Activated CD4-positive, alpha-beta T cell treated with anti-CD3 and anti-CD28 coated beads for 1 hour (primary cell): Measurements from ENCODE around the gene CTLA4.

Source experiments
- DNase-seq: peaks from one replicate; pipeline ENCODE4 v3.0.0-alpha.2; 2020

The CTLA4 gene

DNA sequence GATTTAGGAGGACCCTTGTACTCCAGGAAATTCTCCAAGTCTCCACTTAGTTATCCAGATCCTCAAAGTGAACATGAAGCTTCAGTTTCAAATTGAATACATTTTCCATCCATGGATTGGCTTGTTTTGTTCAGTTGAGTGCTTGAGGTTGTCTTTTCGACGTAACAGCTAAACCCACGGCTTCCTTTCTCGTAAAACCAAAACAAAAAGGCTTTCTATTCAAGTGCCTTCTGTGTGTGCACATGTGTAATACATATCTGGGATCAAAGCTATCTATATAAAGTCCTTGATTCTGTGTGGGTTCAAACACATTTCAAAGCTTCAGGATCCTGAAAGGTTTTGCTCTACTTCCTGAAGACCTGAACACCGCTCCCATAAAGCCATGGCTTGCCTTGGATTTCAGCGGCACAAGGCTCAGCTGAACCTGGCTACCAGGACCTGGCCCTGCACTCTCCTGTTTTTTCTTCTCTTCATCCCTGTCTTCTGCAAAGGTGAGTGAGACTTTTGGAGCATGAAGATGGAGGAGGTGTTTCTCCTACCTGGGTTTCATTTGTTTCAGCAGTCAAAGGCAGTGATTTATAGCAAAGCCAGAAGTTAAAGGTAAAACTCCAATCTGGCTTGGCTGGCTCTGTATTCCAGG, at the start of gene CTLA4:
CTLA4 (plus strand) TSS at position 211 of the 640 bp plus-strand sequence; CDS start at position 383, 172 bp downstream.
- DNase-seq = no peak

DNA sequence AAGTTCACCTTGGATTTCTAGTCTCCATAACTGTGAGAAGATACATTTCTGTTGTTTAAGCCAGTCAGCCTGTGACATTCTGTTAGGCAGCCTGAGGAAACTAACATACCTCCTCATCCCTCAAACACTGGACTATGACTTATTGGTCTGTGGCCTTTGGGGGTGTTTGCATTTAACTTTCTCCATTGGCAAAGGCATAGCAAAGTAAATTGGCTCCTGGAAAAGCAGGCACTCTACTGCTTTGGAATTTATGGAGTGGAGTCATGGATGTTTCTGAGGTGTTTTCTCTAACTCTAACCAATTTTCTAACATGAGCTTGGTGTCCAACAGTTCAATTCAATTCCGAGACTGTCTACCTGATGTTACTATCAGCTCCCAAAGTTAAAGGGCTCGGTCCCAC, 48.9 kb upstream of the CTLA4 start:
- no peak for DNase-seq

DNA sequence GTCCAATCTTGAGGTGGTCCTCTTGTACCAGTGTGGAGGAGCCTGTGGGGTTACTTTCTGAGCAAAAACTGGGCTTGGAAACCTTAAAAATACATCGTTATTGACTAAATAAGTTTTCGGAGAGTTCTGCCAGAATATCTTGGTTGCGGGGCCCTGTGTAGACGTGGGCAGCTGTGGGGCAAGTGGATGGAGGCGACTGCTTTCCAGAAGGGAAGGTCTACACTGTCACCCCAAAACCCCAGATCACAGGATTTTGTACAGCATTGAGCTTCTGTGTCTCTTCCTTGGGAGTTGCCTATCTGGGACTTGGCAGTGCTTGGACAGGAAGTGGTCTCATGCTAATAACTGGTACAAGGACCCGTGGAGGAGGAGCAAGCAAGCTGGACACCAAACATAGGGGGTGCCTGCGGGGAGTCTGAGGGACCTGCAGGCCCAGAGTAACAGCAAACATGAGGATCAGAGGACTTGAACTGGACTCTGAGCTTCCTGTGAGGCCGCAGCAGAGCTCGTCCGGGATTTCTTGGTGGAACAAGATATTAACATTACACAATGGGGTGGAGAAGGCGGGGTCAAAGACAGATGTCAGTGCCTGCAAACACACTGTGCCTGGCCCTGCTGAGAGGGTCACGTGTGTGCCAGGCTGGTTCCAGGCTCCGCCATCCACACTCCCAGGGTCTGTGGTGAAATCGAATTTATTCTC, 48.0 kb upstream of the CTLA4 start:
- no peak for DNase-seq

DNA sequence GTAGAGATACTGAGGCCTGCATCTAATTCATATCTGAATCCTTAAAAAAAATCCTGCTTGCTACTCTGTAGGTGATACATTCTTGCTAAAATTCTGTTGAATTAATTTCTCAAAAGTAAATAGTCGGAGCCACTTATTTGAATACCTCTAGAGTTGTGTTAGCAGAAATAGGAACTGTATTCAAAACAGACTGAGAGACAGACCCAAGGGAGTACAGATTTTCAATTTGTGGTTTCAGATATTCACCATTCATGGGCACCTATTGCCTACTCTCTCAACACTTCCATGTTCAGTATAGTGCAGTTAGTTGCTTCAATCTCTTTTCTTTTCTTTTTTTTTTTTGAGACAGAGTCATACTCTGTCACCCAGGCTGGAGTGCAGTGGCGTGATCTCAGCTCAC, 46.6 kb upstream of the CTLA4 start:
- DNase-seq = no peak

DNA sequence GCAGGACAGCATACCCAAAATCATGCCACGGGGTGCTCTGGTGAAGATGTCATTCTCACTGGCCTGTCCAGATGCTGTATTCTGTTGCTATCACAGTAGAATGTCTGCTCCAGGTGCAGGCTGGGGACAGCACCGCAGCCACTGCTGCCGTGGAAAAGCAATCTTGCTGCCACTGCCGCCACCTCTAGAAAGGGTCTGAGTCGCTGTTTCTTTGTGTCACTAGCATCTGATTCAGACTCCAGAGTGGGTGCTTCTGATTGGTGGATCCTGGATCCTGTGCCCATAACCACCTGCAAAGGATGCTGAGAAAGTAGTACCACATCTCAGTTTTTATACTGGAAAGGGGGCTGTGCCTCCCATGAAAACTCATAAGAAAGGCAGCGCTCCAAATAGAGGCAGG, 45.3 kb upstream of the CTLA4 start:
- DNase-seq = no peak

DNA sequence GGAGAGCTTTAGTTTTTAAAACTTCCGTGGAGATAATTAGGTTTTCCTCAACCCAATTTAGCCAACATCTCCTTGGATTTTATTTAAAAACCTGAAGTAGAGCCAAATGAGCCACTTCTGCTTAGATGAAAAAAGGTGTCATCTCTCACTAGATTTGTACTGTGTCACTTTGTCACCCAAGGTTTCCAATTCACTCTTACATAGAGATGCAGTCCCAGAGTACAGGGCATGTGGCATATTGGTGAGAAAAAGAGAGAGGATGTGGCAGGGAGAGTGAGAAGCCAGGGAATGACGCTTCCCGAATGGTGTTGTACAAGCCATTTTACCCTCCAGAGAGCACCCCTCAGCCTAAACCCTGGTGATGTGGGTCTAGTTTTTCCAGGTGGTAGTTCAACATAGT, 44.4 kb upstream of the CTLA4 start:
- DNase-seq = no peak

DNA sequence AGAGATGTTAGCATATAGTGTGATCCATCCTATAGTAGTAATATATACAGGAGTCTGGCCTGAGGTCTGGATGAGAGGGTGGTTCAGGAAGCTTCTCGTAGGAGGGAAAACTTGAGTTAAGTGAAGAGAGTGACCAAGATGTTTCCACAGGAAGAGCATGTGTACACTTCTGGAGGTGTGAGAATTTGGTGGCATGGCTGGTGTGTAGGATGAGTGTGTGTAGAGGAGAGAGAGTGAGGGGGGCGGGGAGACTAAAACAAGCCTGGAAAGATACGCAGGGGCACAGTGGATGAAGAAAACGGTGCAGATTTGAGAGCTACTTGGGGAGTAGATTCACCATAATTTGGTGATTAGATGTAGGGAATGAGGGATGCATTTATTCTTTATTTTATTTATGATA, 43.5 kb upstream of the CTLA4 start:
- no peak for DNase-seq

DNA sequence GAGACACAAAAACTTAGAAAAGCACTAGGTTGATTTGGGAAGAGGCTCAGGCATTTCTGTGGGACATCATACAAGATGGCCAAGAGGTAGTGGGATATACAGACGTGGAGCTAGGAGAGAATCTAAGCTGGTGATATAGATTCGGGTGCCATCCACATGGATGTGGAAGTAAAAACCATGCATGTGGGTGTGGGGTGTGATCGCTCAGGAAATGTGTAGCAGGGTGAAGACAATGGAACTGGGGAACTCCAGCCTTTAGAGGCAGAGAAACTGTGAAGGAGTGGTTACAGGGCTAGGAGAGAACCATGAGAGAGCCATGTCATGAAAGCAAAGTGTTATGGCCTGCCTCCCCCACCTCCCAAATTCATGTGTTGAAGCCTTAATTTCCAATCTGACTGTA, 43.0 kb upstream of the CTLA4 start:
- DNase-seq = no peak

DNA sequence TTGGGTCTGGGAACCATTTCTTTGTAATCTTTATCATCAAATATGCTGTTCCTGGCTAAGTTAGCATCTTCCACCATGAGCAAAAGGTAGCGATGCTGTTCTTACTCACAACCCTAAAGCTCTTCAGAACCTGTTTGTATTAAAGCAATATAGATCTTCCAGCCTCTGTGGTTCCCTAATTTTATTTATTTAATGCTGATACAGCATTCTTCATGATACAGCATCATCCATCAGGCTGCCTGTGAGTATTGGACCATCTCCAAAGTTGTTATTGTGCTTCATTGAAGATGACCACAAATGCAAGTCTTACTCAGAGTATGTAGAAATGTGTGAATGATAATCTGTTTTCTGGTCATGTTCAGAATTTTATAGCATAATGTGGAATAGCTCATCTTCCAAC, 40.9 kb upstream of the CTLA4 start:
- DNase-seq = no peak

DNA sequence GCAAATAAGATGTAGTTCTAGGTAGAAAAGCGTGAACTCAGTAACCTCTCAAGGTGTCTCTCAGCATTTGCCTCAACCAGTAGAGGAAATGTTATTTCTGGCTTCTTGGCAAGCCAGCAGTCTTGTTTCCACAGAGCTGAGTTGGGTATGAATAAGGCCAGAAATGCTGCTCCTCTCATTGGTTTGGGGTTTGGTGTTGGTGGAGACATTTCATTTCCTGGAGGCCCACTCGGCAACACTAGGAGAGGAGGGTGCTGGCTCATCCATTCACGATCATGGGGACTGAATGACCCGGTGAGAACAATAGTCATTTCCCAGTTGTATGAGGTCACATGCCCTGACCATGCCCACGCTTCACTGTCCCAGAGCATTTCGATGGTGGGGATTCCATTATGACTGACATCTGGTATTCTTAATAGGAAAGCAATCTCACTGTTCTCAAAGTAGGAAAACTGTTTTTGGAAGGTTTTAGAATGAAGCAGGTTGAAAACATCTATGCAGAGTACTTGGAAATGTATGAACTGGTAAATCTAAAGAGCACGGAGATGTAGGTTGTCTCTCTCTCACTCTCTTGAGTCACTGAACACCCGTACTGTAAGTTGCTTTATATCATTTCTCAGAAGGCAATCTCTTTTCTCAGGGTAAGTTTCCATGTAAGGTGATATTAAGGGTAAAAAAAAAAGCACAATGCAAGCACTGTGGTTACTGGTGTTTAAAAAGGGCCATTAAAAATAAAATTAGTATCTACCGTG, 37.1 kb upstream of the CTLA4 start:
- no peak for DNase-seq

DNA sequence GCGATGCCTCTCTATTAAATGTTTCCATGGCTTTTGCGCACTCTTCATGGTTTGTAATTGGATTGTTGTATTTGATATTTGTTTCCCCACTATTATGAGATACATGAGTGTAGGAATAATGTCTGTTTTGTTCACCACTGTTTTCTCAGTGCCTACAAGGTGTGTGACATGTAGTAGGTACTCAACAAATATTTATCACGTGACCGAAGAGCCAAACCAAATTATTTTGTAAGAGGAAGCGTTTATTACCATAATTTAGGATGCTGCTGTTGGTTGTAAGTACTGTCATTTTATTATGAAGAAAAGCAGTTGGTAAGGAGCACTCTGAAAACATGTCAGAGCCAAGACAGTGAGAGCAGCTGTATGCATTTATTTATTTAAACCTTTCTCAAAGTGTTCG, 32.2 kb upstream of the CTLA4 start:
- DNase-seq = no peak

DNA sequence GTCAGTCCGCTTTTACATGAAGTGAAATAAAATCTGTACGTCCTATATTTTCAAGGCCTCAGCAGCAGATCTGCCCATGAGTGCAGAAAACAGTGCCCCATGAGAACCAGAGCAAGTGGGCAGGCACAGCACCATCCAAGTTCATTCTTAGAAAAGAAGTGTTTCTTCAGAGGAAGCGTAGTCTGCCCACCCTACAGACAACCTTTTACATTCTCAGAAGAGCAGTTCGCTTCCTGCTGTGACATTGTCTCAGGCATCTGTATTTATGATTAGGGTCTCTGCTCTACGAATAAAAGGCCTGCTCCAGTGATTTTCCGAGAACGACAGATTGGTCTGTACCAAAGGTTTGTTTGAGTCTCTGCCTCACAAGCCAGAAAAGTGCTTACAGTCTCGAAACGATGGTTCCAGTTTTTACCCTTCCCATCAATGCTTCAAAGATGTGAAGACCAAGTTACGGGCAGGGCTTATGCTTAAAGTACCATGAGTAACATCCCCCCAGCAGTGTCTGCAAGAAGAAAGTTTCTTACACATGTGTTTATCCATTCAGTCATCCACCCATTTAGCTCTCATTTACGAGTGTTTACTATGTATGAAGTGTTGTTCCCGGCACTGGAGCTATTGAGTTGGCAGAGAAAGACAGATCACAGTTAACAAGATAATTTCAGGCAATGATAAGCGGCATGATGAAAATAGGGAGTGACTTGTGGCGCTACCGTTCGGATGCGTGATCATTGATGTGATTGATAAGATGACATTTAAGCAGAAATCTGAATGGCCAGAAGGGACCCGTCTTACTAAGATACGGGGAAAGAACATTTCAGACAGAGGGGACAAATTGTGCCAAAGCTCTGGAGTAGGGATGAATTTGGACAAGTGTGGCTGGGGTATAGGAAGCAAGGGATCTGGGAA, 31.4 kb upstream of the CTLA4 start:
- no peak for DNase-seq

DNA sequence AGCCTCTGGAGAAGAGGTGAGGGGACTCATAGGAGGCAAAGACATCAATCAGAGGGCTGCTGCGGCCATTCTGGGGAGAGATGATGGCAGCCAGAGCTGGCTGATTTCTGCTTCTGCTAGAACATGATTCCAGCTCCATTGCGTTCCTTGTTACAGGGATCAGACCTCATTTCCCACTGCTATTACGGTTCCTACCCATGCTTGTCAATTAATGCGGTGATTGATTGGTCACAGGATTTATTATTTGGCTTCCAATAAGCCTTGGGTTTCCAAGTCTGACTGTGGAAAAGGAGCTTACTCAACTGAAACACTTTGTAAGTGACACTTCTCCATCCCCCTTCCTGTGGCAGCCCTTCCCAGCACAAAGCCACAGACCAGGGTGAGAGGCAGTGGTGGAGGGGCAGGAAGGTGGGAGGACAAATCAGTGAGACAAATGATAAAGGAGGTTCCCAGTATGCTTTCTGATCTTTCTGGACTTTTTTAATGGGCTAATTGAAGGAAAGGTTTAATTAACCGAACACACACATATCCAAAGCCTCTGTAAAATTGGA, 26.8 kb upstream of the CTLA4 start:
- no peak for DNase-seq

DNA sequence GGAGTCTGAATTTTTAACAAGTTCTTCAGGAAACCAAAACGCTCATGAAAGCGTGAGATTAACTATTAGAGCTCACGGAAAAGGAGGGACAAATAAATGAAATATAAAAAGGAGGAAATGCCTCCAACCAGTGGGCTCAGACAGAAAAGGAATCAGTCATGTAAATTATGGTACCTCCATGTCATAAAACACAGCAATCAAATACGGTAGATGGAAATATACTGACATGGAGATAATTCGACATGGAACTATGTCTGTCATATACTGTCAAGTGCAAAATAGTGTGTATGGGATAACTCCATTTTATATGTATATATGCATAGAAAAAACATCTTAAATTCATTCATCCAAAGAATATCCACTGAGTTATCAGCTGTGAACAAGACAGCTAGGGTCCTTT, 25.9 kb upstream of the CTLA4 start:
- DNase-seq = no peak

DNA sequence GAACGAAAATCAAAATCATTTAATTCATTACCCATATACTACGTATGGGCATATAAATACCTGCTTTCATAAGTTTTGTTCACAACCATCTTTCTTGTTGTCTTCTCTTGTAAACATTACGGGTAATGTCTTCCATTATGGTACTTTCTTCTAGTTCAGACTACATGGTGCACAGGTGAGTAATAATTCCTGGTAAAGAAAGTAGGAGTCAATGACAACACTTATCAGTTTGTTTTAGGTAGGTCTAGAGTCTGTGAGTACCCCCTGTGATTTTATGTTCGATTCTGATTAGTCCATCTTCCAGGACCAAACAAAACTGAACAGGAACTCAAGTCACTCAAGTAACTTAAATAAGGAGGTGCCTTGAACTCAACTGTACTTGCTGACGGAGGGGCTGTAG, 25.2 kb upstream of the CTLA4 start:
- no peak for DNase-seq

DNA sequence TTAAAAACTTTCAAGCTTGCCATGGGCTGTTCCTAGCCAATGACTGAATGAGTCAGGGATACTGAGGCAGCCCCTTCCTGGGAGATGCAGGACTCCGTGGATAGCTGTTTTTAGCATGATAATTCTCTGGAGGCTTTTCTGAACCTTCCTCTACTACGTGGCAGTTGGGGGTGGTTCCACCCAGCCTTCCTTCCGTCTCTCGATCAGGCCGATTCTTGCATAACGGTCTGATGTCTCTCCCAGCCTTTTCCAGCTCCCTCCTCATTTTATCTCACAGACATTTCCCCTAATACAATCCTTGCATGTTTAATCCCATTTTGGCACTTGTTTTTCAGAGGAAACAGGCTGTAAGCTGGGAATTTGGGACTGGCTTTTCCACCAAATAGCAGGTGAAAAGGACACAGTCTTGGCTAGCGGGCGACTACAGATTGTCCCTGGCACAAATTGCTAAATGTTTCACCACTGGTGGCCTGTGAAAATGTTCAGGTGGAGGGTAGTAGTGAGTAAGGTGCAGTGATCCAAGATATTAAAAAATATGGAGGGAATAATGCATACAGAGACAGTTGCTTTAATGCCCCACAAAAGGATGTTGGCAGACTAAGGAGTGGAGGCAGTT, 21.0 kb upstream of the CTLA4 start:
- no peak for DNase-seq

DNA sequence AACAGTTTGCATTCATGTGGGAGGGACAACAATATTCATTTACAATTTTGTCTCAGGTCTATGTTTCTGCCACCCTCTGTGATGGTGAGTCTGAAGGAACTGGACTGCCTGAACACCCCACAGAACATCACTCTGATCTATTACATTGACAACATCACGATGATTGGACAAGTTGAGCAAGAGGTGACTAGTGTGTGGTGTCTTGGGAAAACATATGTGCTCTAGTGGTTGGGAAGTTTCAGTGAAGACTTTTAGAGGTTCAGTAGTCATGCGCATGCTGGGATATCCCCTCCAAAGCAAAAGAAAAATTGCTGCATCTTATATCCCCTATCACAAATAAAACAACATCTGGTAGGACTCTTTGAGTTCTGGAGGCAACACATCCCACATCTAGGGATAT, 18.6 kb upstream of the CTLA4 start:
- DNase-seq = no peak

DNA sequence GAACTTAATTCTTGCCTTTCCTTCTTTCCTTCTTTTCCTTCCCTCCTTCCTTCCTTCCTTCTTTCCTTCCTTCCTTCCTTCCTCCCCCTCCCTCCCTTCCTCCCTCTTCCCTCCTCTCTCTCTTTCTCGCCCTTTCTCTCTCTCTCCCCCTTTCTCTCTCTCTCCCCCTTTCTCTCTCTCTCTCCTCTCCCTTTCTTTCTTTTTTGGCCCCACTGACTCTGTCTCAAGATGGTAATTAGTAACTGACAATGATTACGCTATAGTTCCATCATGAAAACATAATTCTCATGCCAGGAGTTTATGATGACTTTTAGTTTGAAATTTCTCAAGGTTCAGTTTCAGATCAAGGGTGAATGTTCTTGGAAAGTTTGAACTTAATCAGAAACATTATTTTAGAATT, 14.8 kb upstream of the CTLA4 start:
- no peak for DNase-seq

DNA sequence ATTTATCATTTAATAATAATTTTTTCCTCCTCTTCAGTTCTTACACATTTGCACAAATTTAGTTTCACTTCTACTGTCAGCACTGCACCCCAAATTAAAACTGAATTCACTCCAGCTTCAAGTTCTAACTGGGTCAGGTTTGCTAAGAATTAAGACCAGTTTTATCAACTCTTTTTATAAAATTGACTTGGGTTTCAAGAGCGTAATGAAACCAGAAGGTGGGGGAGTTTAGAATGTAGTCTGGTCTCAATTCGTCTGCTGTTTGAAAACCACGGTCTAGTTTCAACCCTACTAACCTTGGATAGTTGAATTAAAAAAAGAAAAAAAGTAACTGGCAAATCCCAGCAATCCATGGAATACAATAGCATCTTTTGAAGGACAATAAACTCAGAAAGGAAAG, 14.3 kb upstream of the CTLA4 start:
- DNase-seq = no peak

DNA sequence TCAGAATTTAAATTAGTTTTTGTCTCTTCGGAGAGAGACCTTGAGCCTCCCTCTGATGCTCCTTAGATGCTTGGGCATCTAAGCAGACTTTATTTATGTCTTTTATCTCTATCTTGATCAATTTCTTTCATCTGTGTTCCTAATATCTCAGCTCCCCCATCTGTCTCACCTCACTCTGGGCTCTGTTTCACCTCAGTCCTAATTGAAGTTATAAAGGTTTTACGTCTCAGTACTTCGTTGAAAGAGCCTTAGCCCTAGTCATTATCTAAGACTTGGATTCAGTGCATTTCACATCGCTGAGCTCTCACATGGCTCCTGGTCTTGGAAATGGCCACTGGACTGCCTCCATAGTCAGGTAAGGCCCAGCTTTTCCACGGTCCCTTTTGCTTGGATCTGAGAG, 13.8 kb upstream of the CTLA4 start:
- no peak for DNase-seq

DNA sequence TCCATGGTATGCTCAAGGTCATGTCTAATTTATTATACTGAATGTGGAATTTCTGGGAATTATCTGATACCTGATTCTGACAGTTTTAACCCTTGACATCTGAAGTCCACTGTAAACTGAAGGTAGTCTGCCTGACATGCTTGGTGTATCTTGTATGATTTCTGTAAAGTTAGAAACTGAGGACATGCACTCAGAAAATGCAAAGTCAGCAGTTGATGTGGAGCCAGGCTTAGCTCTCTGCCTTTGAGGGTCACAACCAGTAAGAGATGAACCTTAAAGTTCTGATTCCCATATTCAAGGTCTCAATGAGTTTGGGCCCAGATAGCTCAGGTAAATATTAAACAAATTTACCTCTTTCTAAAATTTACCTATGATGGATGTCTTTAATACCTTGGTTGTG, 12.3 kb upstream of the CTLA4 start:
- DNase-seq = no peak

DNA sequence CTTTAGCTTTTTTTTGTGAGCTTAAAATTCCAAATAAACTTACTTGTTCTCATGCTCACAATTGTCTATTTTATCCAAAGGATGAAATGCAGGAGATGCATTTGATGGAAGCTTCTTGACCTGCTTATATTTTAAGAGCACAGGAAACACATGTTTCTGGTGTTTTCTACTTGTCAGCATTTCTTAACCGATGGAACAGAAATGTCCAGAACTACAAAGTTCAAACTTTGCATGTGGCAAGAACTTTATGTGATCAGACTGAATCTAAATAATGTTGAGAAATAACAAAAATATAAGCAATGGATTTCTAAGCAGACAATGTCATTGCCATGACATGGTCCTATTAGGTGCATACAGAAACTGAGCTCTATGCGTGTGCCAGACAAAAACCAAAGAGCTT, 9.9 kb upstream of the CTLA4 start:
- no peak for DNase-seq

DNA sequence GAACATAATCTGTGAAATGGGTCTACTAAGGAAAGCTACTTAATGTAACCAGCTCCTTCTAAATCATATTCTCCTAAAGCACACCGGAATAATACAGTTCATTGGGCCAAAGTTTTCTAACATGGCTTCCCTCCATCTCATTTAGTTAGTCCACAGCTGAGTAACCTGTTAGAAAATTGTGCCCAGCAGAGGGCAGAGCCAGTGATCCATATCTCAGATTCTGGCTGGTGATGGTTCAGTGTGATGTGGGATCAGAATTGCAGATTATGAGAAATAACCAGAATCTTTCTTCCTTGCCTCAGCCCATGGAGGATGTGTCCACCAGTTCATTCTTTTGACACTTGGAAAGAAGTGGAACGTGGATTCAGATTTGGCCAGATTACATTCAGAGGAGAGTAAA, 9.4 kb upstream of the CTLA4 start:
- no peak for DNase-seq
